Osteoblast (primary cell): ENCODE data around the gene N4BP2. TPM values are rescaled to one million over a fixed set of nuclear protein-coding genes. Genes with fewer than 3 reads are reported as not detected.
"Not testable (repeated sequence)": the region's sequence is repeated elsewhere in the genome, so short reads cannot be mapped to it uniquely, and the experiment has no call there.

Experiments used
- DNase-seq: peaks from one replicate; pipeline ENCODE4 v3.0.0; 2011; ENCODE audit warnings: low spot score, mixed read lengths; ENCODE audit not compliant: insufficient read length; ENCODE audit errors: missing footprints
- H2AFZ ChIP-seq: 2 replicates; pipeline ENCODE4 v1.6.0; 2011; ENCODE audit warnings: mild to moderate bottlenecking, low read length
- H3K27ac ChIP-seq: 2 replicates; pipeline ENCODE4 v1.5.1; 2011; ENCODE audit warnings: mild to moderate bottlenecking, low read depth, low read length, moderate library complexity
- H3K27me3 ChIP-seq: 2 replicates; pipeline ENCODE4 v1.6.0; 2012; ENCODE audit warnings: mild to moderate bottlenecking, control low read depth, inconsistent platforms, low read length, moderate library complexity; ENCODE audit not compliant: insufficient read depth
- H3K36me3 ChIP-seq: 2 replicates; pipeline ENCODE4 v1.5.1; 2011; ENCODE audit warnings: mild to moderate bottlenecking, low read length, control low read depth, moderate library complexity; ENCODE audit not compliant: insufficient read depth
- H3K4me1 ChIP-seq: 2 replicates; pipeline ENCODE4 v1.5.1; 2011; ENCODE audit warnings: mild to moderate bottlenecking, low read length, control low read depth, moderate library complexity; ENCODE audit not compliant: insufficient read depth
- H3K4me2 ChIP-seq: 2 replicates; pipeline ENCODE4 v1.6.0; 2011; ENCODE audit warnings: mild to moderate bottlenecking, low read length; ENCODE audit not compliant: insufficient read depth
- H3K4me3 ChIP-seq: fragments of 200-600 bp; sonication (generic); 3 replicates; pipeline ENCODE4 v1.5.1; 2012; ENCODE audit warnings: mild to moderate bottlenecking, low read length, inconsistent platforms; ENCODE audit not compliant: insufficient read depth
- H3K79me2 ChIP-seq: 2 replicates; pipeline ENCODE4 v1.6.0; 2012; ENCODE audit warnings: mild to moderate bottlenecking, low read length, control low read depth, inconsistent platforms; ENCODE audit not compliant: insufficient read depth
- H3K9me3 ChIP-seq: 2 replicates; pipeline ENCODE4 v1.5.1; 2011; ENCODE audit warnings: low read depth, low read length, control low read depth
- H4K20me1 ChIP-seq: 2 replicates; pipeline ENCODE4 v1.6.0; 2012; ENCODE audit warnings: mild to moderate bottlenecking, low read length, control low read depth; ENCODE audit not compliant: insufficient read depth
- CTCF ChIP-seq: IDR thresholded peaks from 2 replicates; pipeline ENCODE4 v1.5.1; 2011; ENCODE audit warnings: mild to moderate bottlenecking, low read depth, low read length, moderate library complexity; ENCODE audit errors: extremely low read depth
- total RNA-seq: library from RNA; depleted of rRNA; stranded (reverse); fragments of >200 nt; gene quantifications from 2 replicates; pipeline ENCODE4 v1.2.3, GENCODE V29; 2012

N4BP2 gene
- total RNA-seq: 18.6 and 19.2 TPM in 2 replicates

GRCh38 chr4:40056716-40057585, at the start of gene N4BP2:
Gene N4BP2, plus strand, starts transcription at chr4:40056850. Its CDS starts 40,491 bp downstream, at chr4:40097341.
- H3K36me3 ChIP-seq: no peaks in the 10 kb centered on the region
- no peaks in the 10 kb centered on the region for H3K9me3 ChIP-seq
- H3K4me3 ChIP-seq: peak within 1 kb of the TSS; percentile 74
- H2AFZ ChIP-seq: peak within 1 kb of the TSS; percentile 88
- H3K27me3 ChIP-seq: no peaks in the 10 kb centered on the region
- TF ChIP-seq CTCF: peak; percentile 50
- H4K20me1 ChIP-seq: no peaks in the 10 kb centered on the region
- H3K79me2 ChIP-seq: peaks cover 3% of the 10 kb centered on the region
- peaks cover 17% of the 10 kb centered on the region for H3K4me1 ChIP-seq
- peak; percentile 94 for DNase-seq
- H3K4me2 ChIP-seq: peak within 1 kb of the TSS; percentile 82
- H3K27ac ChIP-seq: peak within 1 kb of the TSS; percentile 91

- Histone ChIP-seq H3K36me3 (no peaks in the 10 kb centered on the region), H4K20me1 (no peaks in the 10 kb centered on the region), H2AFZ (no peak overlapping the region), H3K4me1 (no peaks in the 10 kb centered on the region), H3K79me2 (no peaks in the 10 kb centered on the region), H3K27ac (no peak overlapping the region), H3K27me3 (no peaks in the 10 kb centered on the region), H3K4me2 (no peak overlapping the region), H3K4me3 (no peak overlapping the region), H3K9me3 (no peaks in the 10 kb centered on the region)
- TF ChIP-seq CTCF: no peak
- no peak for DNase-seq
These were observed 40.6 kb upstream of the N4BP2 start for GRCh38 chr4:40016007-40016406.

DNA sequence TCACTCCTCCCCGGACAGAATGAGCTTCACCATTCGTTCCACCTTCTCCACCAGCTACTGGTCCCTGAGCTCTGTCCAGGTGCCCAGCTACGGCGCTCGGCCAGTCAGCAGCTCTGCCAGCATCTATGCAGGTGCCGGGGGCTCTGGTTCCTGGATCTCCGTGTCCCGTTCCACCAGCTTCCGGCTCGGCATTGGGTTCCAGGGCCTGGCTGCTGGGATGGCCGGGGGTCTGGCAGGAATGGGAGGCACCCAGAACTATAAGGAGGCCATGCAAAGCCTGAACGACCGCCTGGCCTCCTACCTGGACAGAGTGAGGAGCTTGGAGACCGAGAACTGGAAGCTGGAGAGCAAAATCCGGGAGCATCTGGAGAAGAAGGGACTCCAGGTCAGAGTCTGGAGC, 36.4 kb upstream of the N4BP2 start:
- Histone ChIP-seq H3K4me2 (no peak overlapping the region), H4K20me1 (no peaks in the 10 kb centered on the region), H3K27ac (no peak overlapping the region), H3K79me2 (no peaks in the 10 kb centered on the region), H3K9me3 (no peaks in the 10 kb centered on the region), H3K36me3 (no peaks in the 10 kb centered on the region), H3K4me1 (no peaks in the 10 kb centered on the region), H3K4me3 (no peak overlapping the region), H2AFZ (no peak overlapping the region), H3K27me3 (no peaks in the 10 kb centered on the region)
- no peak for TF ChIP-seq CTCF
- DNase-seq: no peak

DNA sequence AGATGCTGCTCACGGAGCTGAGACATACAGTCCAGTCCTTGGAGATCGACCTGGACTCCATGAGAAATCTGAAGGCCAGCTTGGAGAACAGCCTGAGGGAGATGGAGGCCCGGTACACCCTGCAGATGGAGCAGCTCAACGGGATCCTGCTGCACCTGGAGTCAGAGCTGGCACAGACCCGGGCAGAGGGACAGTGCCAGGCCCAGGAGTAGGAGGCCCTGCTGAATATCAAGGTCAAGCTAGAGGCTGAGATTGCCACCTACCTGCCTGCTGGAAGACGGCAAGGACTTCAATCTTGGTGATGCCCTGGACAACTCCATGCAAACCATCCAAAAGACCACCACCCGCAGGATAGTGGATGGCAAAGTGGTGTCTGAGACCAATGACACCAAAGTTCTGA, 35.5 kb upstream of the N4BP2 start:
- H3K4me1 ChIP-seq, H3K4me2 ChIP-seq: not testable (repeated sequence)

DNA sequence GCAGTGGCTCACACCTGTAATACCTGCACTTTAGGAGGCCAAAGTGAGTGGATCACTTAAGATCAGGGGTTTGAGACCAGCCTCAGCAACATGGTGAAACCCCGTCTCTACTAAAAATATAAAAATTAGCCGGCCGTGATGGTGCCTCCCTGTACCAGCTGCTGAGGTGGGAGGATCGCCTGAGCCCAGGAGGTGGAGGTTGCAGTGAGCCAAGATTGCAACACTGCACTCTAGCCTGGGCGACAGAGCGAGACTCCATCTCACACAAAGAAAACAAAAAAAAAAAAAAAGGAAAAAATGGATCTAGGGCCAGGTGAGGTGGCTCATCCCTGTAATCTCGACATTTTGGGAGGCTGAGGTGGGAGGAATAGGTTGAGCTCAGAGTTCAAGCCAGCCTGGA, 32.6 kb upstream of the N4BP2 start:
- not testable (repeated sequence) for H4K20me1 ChIP-seq, DNase-seq, H3K79me2 ChIP-seq, H3K4me1 ChIP-seq, H3K4me3 ChIP-seq, H2AFZ ChIP-seq, H3K4me2 ChIP-seq, H3K27ac ChIP-seq, H3K27me3 ChIP-seq, H3K36me3 ChIP-seq, H3K9me3 ChIP-seq

More for the DNA sequence above, 35.5 kb upstream of the N4BP2 start:
- H3K4me3 ChIP-seq, H3K27ac ChIP-seq, H2AFZ ChIP-seq, H4K20me1 ChIP-seq, H3K9me3 ChIP-seq, DNase-seq, H3K27me3 ChIP-seq, H3K79me2 ChIP-seq, H3K36me3 ChIP-seq: not testable (repeated sequence)
